ENCODE results near the gene MCF2L2. TPM values are rescaled to one million over a fixed set of nuclear protein-coding genes. Genes with fewer than 3 reads are reported as not detected.

The MCF2L2 gene
- total RNA-seq, 1 experiment from 2014 or later, result not detected

- no peak for DNase-seq (ENCODE audit: low spot score)
Measured at GRCh38 chr3:183129243-183129642, 299.2 kb downstream of the MCF2L2 start.

GRCh38 chr3:183128709-183129108, 299.7 kb downstream of the MCF2L2 start:
- DNase-seq (ENCODE audit: low spot score), result no peak

Small RNA genes within 50 kb of the gene (small RNA-seq; reads per million reads assigned to genes)
- gene RF00092, result not detected
- gene RF00394, result not detected
- not detected for gene RF01241
- gene RNA5SP151, result 0.43 reads per million
- not detected for gene SNORA63D

Other genes with a start within 250 kb of the MCF2L2 start
- 6.7 and 8.3 TPM in 2 replicates for gene B3GNT5, start 175.4 kb downstream of the MCF2L2 start, total RNA-seq (2014; rRNA removed; shearing (Covaris generic))
- gene KLHL6, start 127.1 kb upstream of the MCF2L2 start, total RNA-seq (2014; rRNA removed; shearing (Covaris generic)), result not detected in 2 replicates
- 10.6 and 18.7 TPM in 2 replicates for gene KLHL24, start 207.0 kb upstream of the MCF2L2 start, total RNA-seq (2014; rRNA removed; shearing (Covaris generic))

Measured in HT-29 (cell line).